ENCODE measurements around the gene OR2T29.

DNA sequence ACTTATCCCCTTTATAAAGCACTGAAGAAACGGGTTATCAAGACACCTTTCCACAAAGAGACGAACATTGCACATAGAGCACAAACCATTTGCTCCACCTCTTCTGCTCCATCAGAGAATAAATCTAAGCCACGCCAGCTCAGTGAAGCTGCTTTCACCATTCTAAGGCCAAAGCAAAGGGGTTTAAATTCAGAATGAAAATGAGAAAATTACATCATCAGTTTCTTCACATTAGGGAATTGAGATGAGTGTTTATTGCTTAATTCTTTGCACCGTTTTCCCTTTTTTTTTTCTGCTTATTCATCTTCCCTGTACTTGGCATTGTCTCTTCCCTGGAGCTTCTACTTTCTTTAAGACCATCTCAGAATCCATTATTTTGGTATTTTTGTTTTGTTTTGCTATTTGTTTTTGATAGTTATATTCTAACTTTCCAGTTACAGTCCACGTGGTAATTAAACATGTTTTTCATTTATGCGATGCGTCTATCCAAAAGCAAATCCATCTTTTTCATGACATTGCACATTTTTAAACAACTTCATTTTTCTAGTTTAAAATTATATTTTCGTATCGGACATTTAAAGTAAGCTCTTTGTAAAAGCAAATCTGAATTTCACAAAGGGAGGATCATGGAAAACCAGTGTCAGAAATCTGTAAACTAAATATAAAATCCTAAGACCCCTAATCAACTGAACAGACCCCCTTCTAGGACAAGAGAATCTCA, 13.8 kb upstream of the OR2T29 start:
- TF ChIP-seq CTCF (IDR thresholded peaks at IDR 0.05), result no peak
- TF ChIP-seq EZH2 (IDR thresholded peaks at IDR 0.05), result no peak
